Measurements from ENCODE around the gene SLFN5.
"Not testable (repeated sequence)": the region's sequence is repeated elsewhere in the genome, so short reads cannot be mapped to it uniquely, and the experiment has no call there.

The SLFN5 gene

DNA sequence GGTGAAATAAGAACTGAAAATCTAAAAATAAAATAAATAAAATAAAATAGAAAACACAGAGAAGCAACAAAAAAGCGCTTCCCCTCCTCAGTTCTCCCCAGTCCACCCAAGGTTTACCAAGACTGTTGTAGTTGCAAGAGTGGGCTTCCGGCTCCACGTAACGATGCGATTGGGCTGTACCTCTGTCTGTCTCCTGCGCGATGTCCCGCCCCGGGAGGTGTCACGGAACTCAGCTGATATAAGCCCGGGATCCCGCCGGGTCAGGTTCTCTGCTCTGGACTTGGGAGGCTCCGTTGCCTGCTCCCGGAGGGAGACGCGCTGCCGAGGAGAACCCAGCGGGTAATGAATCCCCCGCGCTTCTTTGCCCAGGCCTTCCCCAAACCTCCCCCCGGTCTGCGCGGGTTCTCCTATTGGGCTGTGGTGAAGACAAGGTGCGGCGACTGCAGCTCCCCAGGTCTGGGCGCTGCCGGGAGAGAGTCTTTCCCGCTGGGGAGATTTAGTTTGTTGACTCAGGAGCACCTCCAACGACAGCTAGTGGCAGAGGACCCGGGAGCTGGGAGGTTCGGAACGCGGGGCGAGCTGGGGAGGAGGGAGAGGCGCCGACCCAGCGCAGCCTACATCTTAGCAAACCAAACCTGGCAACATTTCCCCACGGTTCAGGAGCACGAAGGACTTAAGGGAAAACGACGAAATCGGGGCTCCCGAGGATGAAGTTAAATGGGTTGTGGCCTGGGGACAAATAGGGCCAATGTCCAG is at the start of gene SLFN5:
SLFN5 (plus strand) TSS at position 268 of the 756 bp plus-strand sequence. CDS start 15,619 bp downstream, outside the sequence.
- peak within 1 kb of the TSS; percentile 99 for H3K27ac ChIP-seq
- DNase-seq (ENCODE audit: low read depth, low spot score), result peak; percentile 74

- not testable (repeated sequence) for DNase-seq (ENCODE audit: low read depth, low spot score); H3K27ac ChIP-seq
Measured at GRCh38 chr17:35194001-35194400, 48.9 kb upstream of the SLFN5 start, which contains the start of gene SLC35G3. SLC35G3 (minus strand) TSS chr17:35194393; CDS start chr17:35194307, 86 bp downstream.

GRCh38 chr17:35195062-35195461 is 47.8 kb upstream of the SLFN5 start:
- DNase-seq (ENCODE audit: low read depth, low spot score); H3K27ac ChIP-seq: not testable (repeated sequence)

- not testable (repeated sequence) for DNase-seq (ENCODE audit: low read depth, low spot score); H3K27ac ChIP-seq
Measured at GRCh38 chr17:35202582-35202981, 40.3 kb upstream of the SLFN5 start.

DNA sequence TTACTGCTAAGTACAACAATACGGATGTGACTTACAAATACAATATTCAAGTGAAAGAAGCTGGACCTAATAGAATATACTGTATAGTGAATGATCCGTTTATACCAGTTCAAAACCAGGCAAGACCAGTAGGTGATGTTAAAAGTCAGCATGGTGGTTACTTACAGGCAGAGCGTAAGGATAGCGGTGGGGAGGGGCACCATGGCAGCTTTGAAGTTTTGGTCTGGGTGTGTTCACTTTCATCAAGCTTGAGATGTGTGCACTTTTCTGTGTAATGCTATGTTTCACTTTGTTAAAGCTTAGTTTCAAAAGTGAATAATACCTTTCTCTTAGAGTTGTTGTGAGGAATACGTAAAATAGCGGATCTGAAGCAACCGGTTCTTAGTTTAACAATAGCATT is 32.1 kb upstream of the SLFN5 start:
- DNase-seq (ENCODE audit: low read depth, low spot score), result no peak
- H3K27ac ChIP-seq, result no peak overlapping the region

GRCh38 chr17:35212668-35213067 is 30.2 kb upstream of the SLFN5 start:
- H3K27ac ChIP-seq, result no peak overlapping the region
- DNase-seq (ENCODE audit: low read depth, low spot score), result no peak

- no peak for DNase-seq (ENCODE audit: low read depth, low spot score)
- H3K27ac ChIP-seq, result no peak overlapping the region
Measured at GRCh38 chr17:35213412-35213940, 29.4 kb upstream of the SLFN5 start.

- no peak overlapping the region for H3K27ac ChIP-seq
- DNase-seq (ENCODE audit: low read depth, low spot score), result no peak
Measured at GRCh38 chr17:35214192-35214591, 28.7 kb upstream of the SLFN5 start.

DNA sequence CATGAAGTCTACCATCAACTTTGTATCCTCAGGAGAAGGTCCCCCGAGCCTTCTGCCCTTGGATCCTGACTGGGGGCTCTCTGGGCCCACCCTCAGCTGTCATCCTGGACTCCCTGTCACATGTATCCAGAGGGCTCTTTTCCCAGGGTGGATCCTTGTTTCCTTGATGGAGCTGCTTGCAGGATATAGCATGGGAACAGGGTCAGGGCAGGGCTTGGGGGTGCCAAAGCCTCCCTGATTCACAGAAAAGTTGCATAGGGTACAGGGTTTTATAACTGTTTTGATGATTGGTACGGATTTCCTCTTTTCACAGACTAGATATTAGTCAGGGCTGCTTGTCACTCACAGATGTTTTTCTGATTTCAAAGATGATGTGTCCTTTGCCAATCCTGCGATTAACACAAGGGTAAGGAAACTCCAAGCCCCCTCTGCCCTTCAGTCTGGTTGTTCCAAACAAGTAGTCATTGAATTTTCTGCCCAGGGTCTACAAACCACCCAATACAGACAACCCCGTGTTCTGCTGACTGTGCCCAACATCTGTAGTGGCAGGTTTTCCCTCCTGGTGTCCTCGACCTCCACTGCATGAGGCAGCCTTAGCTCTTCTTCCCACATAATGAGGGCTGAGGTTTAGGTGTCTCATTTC is 28.1 kb upstream of the SLFN5 start:
- H3K27ac ChIP-seq, result no peak overlapping the region
- no peak for DNase-seq (ENCODE audit: low read depth, low spot score)

DNA sequence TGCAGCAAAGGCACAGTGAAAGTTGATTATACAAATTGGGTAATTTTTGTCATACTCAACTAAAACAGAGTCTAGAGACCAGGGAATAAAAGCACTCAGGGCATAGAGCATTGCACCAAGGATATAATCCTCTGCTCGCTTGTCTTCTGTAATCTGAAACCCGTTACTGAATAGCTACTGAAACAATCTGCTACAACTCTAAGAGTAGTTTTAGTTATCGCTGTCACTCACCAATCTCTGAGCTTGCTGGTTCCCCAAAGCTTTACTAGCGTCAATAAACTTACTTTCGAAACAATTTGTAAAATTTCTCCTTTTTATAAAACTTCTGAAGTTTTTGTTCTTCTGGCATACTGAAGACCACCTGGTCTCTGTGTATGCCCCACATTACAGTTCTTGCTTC is 25.8 kb upstream of the SLFN5 start:
- DNase-seq (ENCODE audit: low read depth, low spot score), result no peak

GRCh38 chr17:35218915-35219314 is 24.0 kb upstream of the SLFN5 start:
- no peak overlapping the region for H3K27ac ChIP-seq
- DNase-seq (ENCODE audit: low read depth, low spot score), result no peak

More for the DNA sequence above, 25.8 kb upstream of the SLFN5 start:
- no peak overlapping the region for H3K27ac ChIP-seq

DNA sequence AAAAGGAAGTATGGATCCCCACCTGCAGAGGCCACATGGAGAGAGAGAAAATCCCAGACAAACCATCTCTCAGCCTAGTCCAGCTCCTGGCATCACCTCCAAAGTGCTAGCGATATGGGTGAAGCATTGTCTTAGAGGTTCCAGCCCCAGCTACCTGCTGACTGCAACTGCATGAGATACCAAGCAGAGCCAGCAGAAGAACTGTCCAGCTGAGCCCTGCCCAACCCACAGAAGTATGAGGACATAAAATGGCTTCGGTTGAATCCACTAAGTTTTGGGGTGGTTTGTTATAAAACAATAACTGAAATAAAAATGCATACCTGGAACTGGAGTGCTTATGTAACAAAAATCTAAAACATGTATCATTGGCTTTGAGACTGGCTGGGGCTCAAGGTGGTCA is 20.4 kb upstream of the SLFN5 start:
- no peak for DNase-seq (ENCODE audit: low read depth, low spot score)
- no peak overlapping the region for H3K27ac ChIP-seq

GRCh38 chr17:35224436-35224835 is 18.4 kb upstream of the SLFN5 start:
- no peak overlapping the region for H3K27ac ChIP-seq
- no peak for DNase-seq (ENCODE audit: low read depth, low spot score)

- no peak for DNase-seq (ENCODE audit: low read depth, low spot score)
Measured at GRCh38 chr17:35227546-35227945, 15.3 kb upstream of the SLFN5 start.

DNA sequence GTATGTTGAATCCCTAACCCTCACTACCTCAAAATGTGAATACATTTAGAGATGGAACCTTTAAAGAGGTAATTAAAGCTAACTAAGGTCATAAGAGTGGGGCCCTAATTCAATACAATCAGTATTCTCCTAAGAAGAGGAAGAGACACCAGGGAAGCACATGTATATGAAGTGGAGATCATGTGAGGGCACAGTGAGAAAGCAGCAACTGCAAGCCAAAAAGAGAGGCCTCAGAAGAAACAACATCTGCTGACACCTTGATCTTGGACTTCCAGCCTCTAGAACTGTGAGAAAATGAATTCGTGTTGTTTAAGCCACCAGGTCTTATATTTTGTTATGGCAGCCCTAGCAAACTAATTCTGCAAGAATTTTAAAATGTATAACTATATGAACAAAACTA is 13.2 kb upstream of the SLFN5 start:
- DNase-seq (ENCODE audit: low read depth, low spot score), result no peak
- no peak overlapping the region for H3K27ac ChIP-seq

More at GRCh38 chr17:35227546-35227945, 15.3 kb upstream of the SLFN5 start:
- no peak overlapping the region for H3K27ac ChIP-seq

GRCh38 chr17:35234315-35234714 is 8.6 kb upstream of the SLFN5 start:
- H3K27ac ChIP-seq; DNase-seq (ENCODE audit: low read depth, low spot score): not testable (repeated sequence)

GRCh38 chr17:35235289-35235688 is 7.6 kb upstream of the SLFN5 start:
- no peak for DNase-seq (ENCODE audit: low read depth, low spot score)

DNA sequence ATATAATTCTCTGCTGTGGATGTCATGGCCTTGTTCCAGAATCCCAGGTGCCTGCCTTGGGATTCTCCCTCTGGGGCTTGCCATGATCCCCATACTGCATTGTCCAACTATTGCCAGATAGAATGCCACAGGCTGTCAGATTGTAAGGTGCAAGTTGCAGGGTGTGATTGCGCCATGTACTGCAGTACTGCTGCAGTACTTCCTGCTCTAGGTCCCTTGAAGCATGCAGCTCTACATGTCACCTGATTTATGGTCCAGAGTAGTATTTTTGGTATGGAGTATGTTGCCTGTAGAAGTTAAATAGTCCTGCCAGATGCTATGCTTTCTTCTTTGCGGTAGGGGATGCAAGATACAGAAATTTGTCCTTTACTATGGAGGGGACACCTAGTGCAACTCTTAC is 7.0 kb upstream of the SLFN5 start:
- H3K27ac ChIP-seq, result no peak overlapping the region
- DNase-seq (ENCODE audit: low read depth, low spot score), result no peak

More at GRCh38 chr17:35235289-35235688, 7.6 kb upstream of the SLFN5 start:
- no peak overlapping the region for H3K27ac ChIP-seq

DNA sequence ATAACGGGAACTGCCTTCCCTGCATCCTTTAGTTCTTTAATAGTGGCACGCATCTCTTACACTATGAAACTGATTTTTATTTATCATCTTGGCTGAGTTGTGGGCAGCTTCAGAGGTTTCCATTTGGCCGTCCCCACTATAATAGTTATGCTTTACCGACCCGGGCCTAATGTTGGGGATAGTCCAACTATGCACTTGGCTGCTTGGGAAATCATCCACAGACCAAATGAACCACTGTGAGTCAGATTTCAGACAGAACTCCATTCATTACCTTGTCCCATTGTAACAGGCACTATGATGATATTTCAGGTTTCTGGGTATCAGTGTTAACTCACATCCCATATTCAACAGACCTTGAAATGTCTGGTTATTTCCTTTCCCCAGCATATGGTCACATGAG is 6.1 kb upstream of the SLFN5 start:
- no peak overlapping the region for H3K27ac ChIP-seq
- no peak for DNase-seq (ENCODE audit: low read depth, low spot score)

DNA sequence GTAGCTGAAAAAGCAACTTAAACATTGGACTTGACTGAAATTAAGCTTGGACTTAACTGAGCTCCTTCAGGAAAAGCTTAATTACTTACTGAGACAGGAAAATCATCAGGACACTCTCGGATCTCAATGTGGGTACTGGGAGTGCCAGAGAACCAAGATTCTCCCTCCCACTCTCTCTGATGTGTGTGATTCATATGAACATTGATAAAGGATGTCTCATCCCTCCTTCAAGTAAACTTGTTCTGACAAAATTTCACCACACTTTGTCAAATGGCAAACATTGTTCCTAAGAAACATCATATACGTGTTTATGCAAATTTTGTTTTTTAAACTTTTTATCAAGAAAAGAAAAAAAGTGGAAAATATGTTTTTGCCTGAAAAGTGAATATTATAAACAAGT is 4.1 kb upstream of the SLFN5 start:
- peak overlapping the region; percentile 49 for H3K27ac ChIP-seq
- peak; percentile 57 for DNase-seq (ENCODE audit: low read depth, low spot score)

DNA sequence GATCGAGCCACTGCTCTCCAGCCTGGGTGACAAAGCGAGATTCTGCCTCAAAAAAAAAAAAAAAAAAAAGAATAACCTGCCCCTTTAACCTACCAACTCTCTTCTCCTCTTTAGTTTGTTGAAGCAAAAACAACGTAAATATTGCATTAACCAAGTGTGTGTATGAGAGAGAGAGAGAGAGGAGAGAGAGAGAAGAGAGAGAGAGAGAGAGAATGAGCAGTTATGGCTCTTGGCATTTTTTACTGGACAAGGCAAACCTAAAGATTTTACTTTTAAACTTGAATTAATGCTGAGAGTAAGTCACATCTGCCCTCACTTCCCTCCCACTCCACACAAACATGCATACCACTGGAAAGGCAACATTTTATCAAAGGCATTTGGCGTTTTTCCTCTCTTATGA is 3.0 kb upstream of the SLFN5 start:
- no peak overlapping the region for H3K27ac ChIP-seq
- no peak for DNase-seq (ENCODE audit: low read depth, low spot score)
